ENCODE measurements around the gene OAS3.

GRCh38 chr12:112930350-112930749 is 7.9 kb upstream of the OAS3 start:
- TF ChIP-seq CTCF (IDR thresholded peaks at IDR 0.05) (no peak), EZH2 (IDR thresholded peaks at IDR 0.05; ENCODE audit: borderline replicate concordance, insufficient read depth, low read depth, low read length, poor library complexity, severe bottlenecking) (no peak)
